ENCODE measurements around the gene SRP68.
A peak's percentile ranks its signal among the peaks of the same experiment; 100 is the strongest.

The SRP68 gene

DNA sequence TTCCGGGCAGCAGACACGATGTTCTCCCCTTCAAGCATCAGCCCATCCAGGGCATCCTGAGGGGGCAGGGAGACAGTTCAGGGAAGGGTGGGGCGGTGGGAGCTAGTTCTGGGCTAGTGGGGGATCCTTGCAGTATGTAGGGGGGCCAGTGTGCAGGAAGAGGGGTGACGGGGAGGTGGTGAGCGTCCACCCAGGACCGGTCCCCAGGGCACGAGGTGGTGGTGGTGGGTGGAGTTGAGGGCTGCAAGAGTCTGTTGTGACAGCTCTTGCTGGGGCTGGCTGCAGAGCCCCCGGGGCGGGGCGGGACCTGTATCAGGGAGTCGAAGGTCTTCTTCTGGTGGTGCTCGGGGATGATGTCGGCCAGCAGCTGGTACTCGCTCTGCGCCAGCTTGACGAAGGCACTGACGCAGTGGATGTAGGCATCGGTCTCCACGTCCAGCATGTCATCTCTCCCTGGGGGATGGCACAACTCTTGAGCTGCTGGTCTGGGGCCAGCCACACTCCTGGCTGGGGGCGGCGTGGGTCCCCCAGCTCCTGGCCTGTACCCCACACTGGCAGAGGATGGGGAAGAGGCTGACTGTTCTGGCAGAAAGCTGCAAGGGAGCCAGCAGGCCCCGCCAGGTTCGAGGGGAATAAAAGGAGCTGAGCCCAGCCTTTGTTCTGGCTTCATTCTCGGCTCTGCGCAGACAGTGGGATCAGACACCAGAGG is 16.7 kb upstream of the SRP68 start:
- no peak for TF ChIP-seq NFIC (IDR thresholded peaks at IDR 0.05)
- TF ChIP-seq EP300 (IDR thresholded peaks at IDR 0.05; ENCODE audit: borderline replicate concordance) = no peak
- TF ChIP-seq, protein P1, sequence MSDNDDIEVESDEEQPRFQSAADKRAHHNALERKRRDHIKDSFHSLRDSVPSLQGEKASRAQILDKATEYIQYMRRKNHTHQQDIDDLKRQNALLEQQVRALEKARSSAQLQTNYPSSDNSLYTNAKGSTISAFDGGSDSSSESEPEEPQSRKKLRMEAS (IDR thresholded peaks at IDR 0.05) = no peak
- no peak for TF ChIP-seq CEBPB (IDR thresholded peaks at IDR 0.05)
- TF ChIP-seq TAF1 (IDR thresholded peaks at IDR 0.05; ENCODE audit: low read depth) = no peak
- no peak for TF ChIP-seq TEAD4 (IDR thresholded peaks at IDR 0.05)
- TF ChIP-seq, protein P2, sequence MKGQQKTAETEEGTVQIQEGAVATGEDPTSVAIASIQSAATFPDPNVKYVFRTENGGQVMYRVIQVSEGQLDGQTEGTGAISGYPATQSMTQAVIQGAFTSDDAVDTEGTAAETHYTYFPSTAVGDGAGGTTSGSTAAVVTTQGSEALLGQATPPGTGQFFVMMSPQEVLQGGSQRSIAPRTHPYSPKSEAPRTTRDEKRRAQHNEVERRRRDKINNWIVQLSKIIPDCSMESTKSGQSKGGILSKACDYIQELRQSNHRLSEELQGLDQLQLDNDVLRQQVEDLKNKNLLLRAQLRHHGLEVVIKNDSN (IDR thresholded peaks at IDR 0.05) = no peak
- TF ChIP-seq EGR1 (IDR thresholded peaks at IDR 0.05) = no peak
- TF ChIP-seq FOXM1 (IDR thresholded peaks at IDR 0.05; ENCODE audit: borderline replicate concordance, low read depth) = no peak
- TF ChIP-seq, protein P3, sequence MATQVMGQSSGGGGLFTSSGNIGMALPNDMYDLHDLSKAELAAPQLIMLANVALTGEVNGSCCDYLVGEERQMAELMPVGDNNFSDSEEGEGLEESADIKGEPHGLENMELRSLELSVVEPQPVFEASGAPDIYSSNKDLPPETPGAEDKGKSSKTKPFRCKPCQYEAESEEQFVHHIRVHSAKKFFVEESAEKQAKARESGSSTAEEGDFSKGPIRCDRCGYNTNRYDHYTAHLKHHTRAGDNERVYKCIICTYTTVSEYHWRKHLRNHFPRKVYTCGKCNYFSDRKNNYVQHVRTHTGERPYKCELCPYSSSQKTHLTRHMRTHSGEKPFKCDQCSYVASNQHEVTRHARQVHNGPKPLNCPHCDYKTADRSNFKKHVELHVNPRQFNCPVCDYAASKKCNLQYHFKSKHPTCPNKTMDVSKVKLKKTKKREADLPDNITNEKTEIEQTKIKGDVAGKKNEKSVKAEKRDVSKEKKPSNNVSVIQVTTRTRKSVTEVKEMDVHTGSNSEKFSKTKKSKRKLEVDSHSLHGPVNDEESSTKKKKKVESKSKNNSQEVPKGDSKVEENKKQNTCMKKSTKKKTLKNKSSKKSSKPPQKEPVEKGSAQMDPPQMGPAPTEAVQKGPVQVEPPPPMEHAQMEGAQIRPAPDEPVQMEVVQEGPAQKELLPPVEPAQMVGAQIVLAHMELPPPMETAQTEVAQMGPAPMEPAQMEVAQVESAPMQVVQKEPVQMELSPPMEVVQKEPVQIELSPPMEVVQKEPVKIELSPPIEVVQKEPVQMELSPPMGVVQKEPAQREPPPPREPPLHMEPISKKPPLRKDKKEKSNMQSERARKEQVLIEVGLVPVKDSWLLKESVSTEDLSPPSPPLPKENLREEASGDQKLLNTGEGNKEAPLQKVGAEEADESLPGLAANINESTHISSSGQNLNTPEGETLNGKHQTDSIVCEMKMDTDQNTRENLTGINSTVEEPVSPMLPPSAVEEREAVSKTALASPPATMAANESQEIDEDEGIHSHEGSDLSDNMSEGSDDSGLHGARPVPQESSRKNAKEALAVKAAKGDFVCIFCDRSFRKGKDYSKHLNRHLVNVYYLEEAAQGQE (IDR thresholded peaks at IDR 0.05; ENCODE audit: low read depth) = no peak
- TF ChIP-seq RAD21 (IDR thresholded peaks at IDR 0.05; ENCODE audit: low read depth) = no peak
- TF ChIP-seq TCF12 (IDR thresholded peaks at IDR 0.05; ENCODE audit: low read depth) = no peak
- TF ChIP-seq ZBTB7A (IDR thresholded peaks at IDR 0.05; ENCODE audit: low read depth) = no peak
- no peak for TF ChIP-seq YY1 (IDR thresholded peaks at IDR 0.05; ENCODE audit: low read depth)
- TF ChIP-seq CREB1 (IDR thresholded peaks at IDR 0.05; ENCODE audit: low read depth) = no peak

DNA sequence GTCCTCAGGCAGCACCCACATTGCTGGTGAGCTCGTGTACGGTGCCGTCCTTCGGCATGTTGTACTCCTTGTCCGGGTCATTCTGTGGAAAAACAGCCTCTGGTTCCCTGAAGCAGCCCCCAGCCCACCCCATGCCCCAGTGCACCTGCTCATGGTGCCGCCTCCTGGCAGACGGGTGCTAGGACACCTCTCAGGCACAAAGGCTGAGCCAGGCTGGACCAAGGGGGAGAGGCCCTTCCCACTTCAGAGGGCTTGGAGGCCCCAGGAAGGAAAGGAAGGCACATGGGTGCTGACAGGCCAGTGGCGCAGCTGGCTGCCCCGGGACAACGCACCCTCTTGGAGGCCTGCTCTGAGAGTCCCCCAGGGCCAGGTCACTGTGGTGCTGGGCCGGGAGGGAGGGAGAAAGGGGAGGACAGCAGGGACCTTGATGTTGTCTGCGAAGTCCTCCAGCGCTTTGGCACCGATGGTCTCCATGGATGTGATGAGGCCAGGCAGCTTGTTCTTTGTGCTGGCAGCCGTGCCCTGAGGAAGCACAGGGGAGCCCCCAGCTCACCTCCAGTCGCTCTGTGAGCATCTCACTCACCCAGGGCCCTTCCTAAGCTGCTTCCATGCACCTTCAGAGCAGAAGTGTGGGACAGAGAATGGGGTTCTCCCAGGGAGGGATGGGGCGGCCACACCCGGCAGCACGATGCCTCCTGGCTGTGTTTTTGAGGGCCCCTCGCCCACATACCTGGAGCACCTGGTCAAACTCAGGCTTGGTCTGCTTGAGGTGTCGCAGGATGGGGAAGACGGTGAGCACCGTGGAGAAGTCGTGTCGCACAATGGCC is 15.9 kb upstream of the SRP68 start:
- no peak for TF ChIP-seq ZBTB7A (IDR thresholded peaks at IDR 0.05; ENCODE audit: low read depth)
- peak; percentile 5; the same call in 1 of the 2 replicates for TF ChIP-seq RAD21 (IDR thresholded peaks at IDR 0.05; ENCODE audit: low read depth)

DNA sequence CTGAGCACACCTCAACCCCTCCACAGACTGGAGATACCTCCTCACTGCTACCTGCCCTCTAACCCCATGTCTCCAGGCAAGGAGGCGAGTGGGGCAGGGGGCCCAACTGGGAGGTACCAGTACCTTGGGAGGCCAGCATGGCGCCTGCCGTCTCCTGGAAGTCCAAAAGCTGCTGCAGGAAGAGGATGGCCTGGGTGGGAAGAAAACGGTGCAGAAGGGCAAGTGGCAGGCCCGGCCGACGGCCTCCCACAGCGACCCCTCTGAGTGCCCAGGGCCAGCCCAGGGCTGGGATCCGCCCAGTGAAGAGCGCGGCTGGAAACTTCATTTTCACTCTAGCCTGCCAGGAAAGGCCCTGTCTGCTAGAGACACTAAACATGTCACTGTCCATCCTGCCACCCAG is 15.2 kb upstream of the SRP68 start:
- no peak for TF ChIP-seq YY1 (IDR thresholded peaks at IDR 0.05; ENCODE audit: low read depth)

DNA sequence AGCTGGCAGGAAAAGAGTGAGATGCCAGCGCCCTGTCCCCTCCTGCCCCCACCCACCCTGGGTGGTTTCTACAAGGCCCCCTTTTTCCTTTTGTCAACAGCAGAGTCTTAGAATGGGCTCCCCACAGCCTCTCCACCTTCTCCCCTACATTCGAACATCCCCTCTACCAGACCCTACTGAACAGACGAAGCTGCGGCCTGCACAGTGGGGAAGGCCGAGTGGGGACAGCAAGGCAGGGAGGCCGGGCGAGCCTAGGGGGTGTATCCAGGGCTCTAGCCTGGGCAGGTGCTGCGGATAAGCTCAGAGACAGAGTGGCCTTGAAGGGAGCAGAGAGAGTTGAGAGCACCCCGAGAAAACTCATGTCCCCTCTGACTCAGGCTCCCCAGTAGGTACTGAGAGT is 14.1 kb upstream of the SRP68 start:
- TF ChIP-seq TCF12 (IDR thresholded peaks at IDR 0.05; ENCODE audit: low read depth) (no peak), EGR1 (IDR thresholded peaks at IDR 0.05) (no peak), TEAD4 (IDR thresholded peaks at IDR 0.05) (no peak), EP300 (IDR thresholded peaks at IDR 0.05; ENCODE audit: borderline replicate concordance) (no peak), YY1 (IDR thresholded peaks at IDR 0.05; ENCODE audit: low read depth) (no peak), FOXM1 (IDR thresholded peaks at IDR 0.05; ENCODE audit: borderline replicate concordance, low read depth) (no peak)
- TF ChIP-seq, protein P2 (IDR thresholded peaks at IDR 0.05) = no peak

DNA sequence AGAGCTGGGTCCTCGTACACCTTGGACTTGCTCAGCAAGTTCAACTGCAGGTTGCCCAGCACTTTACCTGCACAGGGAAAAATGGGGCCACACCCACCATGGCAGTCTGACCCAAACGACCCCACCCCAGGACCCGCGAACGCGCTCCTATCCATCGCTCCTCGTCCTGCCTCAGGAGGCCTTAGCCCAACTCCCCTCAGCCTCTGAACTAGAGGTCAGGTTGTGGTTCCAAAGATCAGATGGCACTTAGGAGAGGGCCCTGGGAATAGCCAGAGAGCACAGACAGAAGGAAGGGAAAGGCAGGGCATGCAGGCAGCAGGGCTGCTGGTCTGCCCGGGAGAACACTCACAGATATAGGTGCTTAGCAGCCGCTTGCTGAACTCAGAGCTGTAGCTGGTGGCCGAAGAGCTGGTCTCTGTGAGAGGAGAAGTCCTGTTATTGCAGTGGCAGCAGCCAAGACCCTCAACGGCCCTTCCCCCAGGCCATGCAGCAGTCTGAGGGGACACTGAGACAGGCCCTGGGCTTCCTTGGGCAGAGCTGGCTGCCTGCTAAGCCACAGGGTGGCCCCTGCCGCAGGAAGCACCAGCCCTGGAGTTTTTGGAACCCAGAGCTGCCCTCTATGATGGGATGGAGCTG is 13.5 kb upstream of the SRP68 start:
- TF ChIP-seq NFIC (IDR thresholded peaks at IDR 0.05) = no peak
- TF ChIP-seq TAF1 (IDR thresholded peaks at IDR 0.05; ENCODE audit: low read depth) = no peak
- no peak for TF ChIP-seq EGR1 (IDR thresholded peaks at IDR 0.05)
- no peak for TF ChIP-seq YY1 (IDR thresholded peaks at IDR 0.05; ENCODE audit: low read depth)
- TF ChIP-seq RAD21 (IDR thresholded peaks at IDR 0.05; ENCODE audit: low read depth) = no peak
- TF ChIP-seq EP300 (IDR thresholded peaks at IDR 0.05; ENCODE audit: borderline replicate concordance) = no peak
- TF ChIP-seq, protein P3 (IDR thresholded peaks at IDR 0.05; ENCODE audit: low read depth) = no peak

DNA sequence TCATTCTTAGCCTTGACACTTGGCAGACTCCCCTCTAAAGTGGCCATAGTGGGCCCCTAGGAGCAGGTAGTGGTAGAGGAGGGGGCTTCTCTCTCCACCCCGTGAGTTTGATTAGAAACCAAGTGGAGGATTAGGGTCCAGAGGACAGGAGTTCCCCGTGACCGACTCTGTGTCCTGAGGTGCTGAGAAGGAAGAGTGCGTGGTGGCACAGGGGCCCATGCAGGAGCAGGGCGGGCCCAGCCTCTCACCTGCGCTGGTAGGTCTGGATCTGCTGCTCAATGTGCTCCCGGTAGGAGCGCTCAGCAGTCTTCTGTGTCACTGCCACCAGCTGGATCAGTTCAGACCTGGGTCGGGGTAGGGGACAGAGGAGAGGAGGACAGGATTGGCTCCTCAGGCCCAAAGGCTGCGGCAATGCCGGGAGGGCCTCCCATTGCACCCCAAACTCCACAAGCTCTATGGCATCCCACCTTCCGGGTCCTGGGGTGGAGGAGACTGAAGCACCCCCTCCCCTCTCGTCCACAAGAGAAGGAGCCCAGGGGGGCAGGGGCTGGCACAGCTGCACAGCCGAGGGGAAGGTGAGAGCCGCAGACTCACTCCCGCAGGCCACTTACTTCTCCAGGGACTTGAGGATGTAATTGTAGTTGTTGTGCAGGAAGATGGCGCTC is 12.9 kb upstream of the SRP68 start:
- TF ChIP-seq TCF12 (IDR thresholded peaks at IDR 0.05; ENCODE audit: low read depth) (no peak), ZBTB7A (IDR thresholded peaks at IDR 0.05; ENCODE audit: low read depth) (no peak), NFIC (IDR thresholded peaks at IDR 0.05) (no peak), CREB1 (IDR thresholded peaks at IDR 0.05; ENCODE audit: low read depth) (no peak), TAF1 (IDR thresholded peaks at IDR 0.05; ENCODE audit: low read depth) (no peak), FOXM1 (IDR thresholded peaks at IDR 0.05; ENCODE audit: borderline replicate concordance, low read depth) (no peak), EP300 (IDR thresholded peaks at IDR 0.05; ENCODE audit: borderline replicate concordance) (no peak), CEBPB (IDR thresholded peaks at IDR 0.05) (no peak), YY1 (IDR thresholded peaks at IDR 0.05; ENCODE audit: low read depth) (no peak), RAD21 (IDR thresholded peaks at IDR 0.05; ENCODE audit: low read depth) (no peak), EGR1 (IDR thresholded peaks at IDR 0.05) (no peak), TEAD4 (IDR thresholded peaks at IDR 0.05) (no peak)
- TF ChIP-seq, protein P3 (IDR thresholded peaks at IDR 0.05; ENCODE audit: low read depth) = no peak
- TF ChIP-seq, protein P1 (IDR thresholded peaks at IDR 0.05) = no peak
- TF ChIP-seq, protein P2 (IDR thresholded peaks at IDR 0.05) = no peak

Measured in Ishikawa (cell line).